Stimulated activated naive B cell treated with anti-CD40 and anti-IgM and Interleukin-4, amounts not matched to agents 10 μg/mL and 1 μg/mL and 100 μg/mL, for 72 hours (primary cell): ENCODE data around the gene SUPT4H1.
A peak's percentile ranks its signal among the peaks of the same experiment; 100 is the strongest.

Source experiments
- ATAC-seq, 2 donors: fragments of 150-1000 bp; cut with Tn5 transposase; replicated peaks; 2 replicates each; pipeline ENCODE4 v1.10.0; 2021; ENCODE audit warnings: moderate library complexity in 1 of 2
- DNase-seq: peaks from one replicate; pipeline ENCODE4 v3.0.0; 2021
- H3K27ac Mint-ChIP-seq: one replicate; pipeline ENCODE4 v1.8.0; 2022; ENCODE audit warnings: mild to moderate bottlenecking, mixed read lengths
- H3K27me3 Mint-ChIP-seq, 2 donors: one replicate each; pipeline ENCODE4 v1.8.0; 2022; ENCODE audit warnings: mixed read lengths in 2 of 2
- H3K36me3 Mint-ChIP-seq, 2 donors: one replicate each; pipeline ENCODE4 v1.8.0; 2022; ENCODE audit warnings: mixed read lengths in 2 of 2, mild to moderate bottlenecking in 1 of 2
- H3K4me1 Mint-ChIP-seq, 2 donors: one replicate each; pipeline ENCODE4 v1.8.0; 2022; ENCODE audit warnings: mixed read lengths in 2 of 2, mild to moderate bottlenecking in 1 of 2
- H3K4me3 Mint-ChIP-seq, 2 donors: one replicate each; pipeline ENCODE4 v1.8.0; 2022; ENCODE audit warnings: mild to moderate bottlenecking in 2 of 2, mixed read lengths in 2 of 2, moderate library complexity in 1 of 2
- H3K9me3 Mint-ChIP-seq, 2 donors: one replicate each; pipeline ENCODE4 v1.8.0; 2022; ENCODE audit warnings: mixed read lengths in 2 of 2, mild to moderate bottlenecking in 1 of 2

SUPT4H1 gene

GRCh38 chr17:58329035-58329809 lies 22.8 kb downstream of the SUPT4H1 start:
- peak; percentile 91 for DNase-seq

GRCh38 chr17:58328195-58329034 lies 23.6 kb downstream of the SUPT4H1 start, which contains the start of gene TSPOAP1:
Gene TSPOAP1, minus strand, starts transcription at chr17:58328795. Its CDS starts 875 bp downstream, at chr17:58327920.
- DNase-seq: peak; percentile 86
- H3K9me3 Mint-ChIP-seq: peaks cover 5 to 6% of the 10 kb centered on the region in 2 donors
- peaks cover 65 to 82% of the 10 kb centered on the region in 2 donors for H3K4me1 Mint-ChIP-seq

More at GRCh38 chr17:58329035-58329809, 22.8 kb downstream of the SUPT4H1 start:
- H3K27me3 Mint-ChIP-seq: peaks cover 16 to 39% of the 10 kb centered on the region in 2 donors
- H3K4me3 Mint-ChIP-seq: peak overlapping the region; percentile 81 to 100
- H3K27ac Mint-ChIP-seq: peak overlapping the region; percentile 100
- ATAC-seq: peak; percentile 41 to 51
- H3K36me3 Mint-ChIP-seq: peaks cover 45 to 62% of the 10 kb centered on the region in 2 donors
- H3K4me1 Mint-ChIP-seq: peaks cover 66 to 89% of the 10 kb centered on the region in 2 donors
- peaks cover 5 to 6% of the 10 kb centered on the region in 2 donors for H3K9me3 Mint-ChIP-seq

GRCh38 chr17:58327363-58328194 lies 24.4 kb downstream of the SUPT4H1 start:
- Mint-ChIP-seq H3K4me3 (peak overlapping the region; percentile 81 to 100), H3K4me1 (peaks cover 61 to 76% of the 10 kb centered on the region in 2 donors), H3K9me3 (peaks cover 5 to 6% of the 10 kb centered on the region in 2 donors), H3K27me3 (peaks cover 16 to 39% of the 10 kb centered on the region in 2 donors), H3K27ac (peak overlapping the region; percentile 100), H3K36me3 (peaks cover 40 to 55% of the 10 kb centered on the region in 2 donors)
- ATAC-seq: no peak
- DNase-seq: peak; percentile 55

More at GRCh38 chr17:58328195-58329034, 23.6 kb downstream of the SUPT4H1 start, which contains the start of gene TSPOAP1:
- Mint-ChIP-seq H3K27ac (peak within 1 kb of the TSS; percentile 100), H3K27me3 (peaks cover 16 to 39% of the 10 kb centered on the region in 2 donors), H3K4me3 (peak within 1 kb of the TSS; percentile 81 to 100), H3K36me3 (peaks cover 45 to 62% of the 10 kb centered on the region in 2 donors)
- peak; percentile 8 to 10 for ATAC-seq

- H3K4me3 Mint-ChIP-seq: peak overlapping the region; percentile 58 to 100
- peaks cover 0 to 2% of the 10 kb centered on the region in 2 donors for H3K9me3 Mint-ChIP-seq
- DNase-seq (peak; percentile 15), ATAC-seq (no peak)
- peaks cover 9 to 33% of the 10 kb centered on the region in 2 donors for H3K27me3 Mint-ChIP-seq
- H3K4me1 Mint-ChIP-seq: peaks cover 56 to 69% of the 10 kb centered on the region in 2 donors
- peak overlapping the region; percentile 100 for H3K27ac Mint-ChIP-seq
- H3K36me3 Mint-ChIP-seq: peaks cover 37 to 48% of the 10 kb centered on the region in 2 donors
Observed at GRCh38 chr17:58326609-58327362, 25.2 kb downstream of the SUPT4H1 start.

- H3K36me3 Mint-ChIP-seq: peaks cover 29 to 40% of the 10 kb centered on the region in 2 donors
- no peaks in the 10 kb centered on the region for H3K9me3 Mint-ChIP-seq
- peaks cover 51 to 61% of the 10 kb centered on the region in 2 donors for H3K4me1 Mint-ChIP-seq
- peak; percentile 29 for DNase-seq
- ATAC-seq: no peak
- peak overlapping the region; percentile 100 for H3K27ac Mint-ChIP-seq
- peak overlapping the region; percentile 40 to 100 for H3K4me3 Mint-ChIP-seq
- peaks cover 2 to 26% of the 10 kb centered on the region in 2 donors for H3K27me3 Mint-ChIP-seq
Observed at GRCh38 chr17:58325976-58326468, 26.0 kb downstream of the SUPT4H1 start.

GRCh38 chr17:58325289-58325726 lies 26.7 kb downstream of the SUPT4H1 start:
- peak; percentile 27 for DNase-seq

GRCh38 chr17:58324409-58325288 lies 27.4 kb downstream of the SUPT4H1 start:
- Mint-ChIP-seq H3K27ac (peak overlapping the region; percentile 100), H3K27me3 (peaks cover 0 to 20% of the 10 kb centered on the region in 2 donors), H3K36me3 (peaks cover 17 to 28% of the 10 kb centered on the region in 2 donors), H3K9me3 (no peaks in the 10 kb centered on the region), H3K4me1 (peaks cover 42 to 48% of the 10 kb centered on the region in 2 donors), H3K4me3 (peak overlapping the region; percentile 68 to 73)
- ATAC-seq: no peak
- peak; percentile 43 for DNase-seq

More at GRCh38 chr17:58325289-58325726, 26.7 kb downstream of the SUPT4H1 start:
- H3K4me1 Mint-ChIP-seq: peaks cover 47 to 54% of the 10 kb centered on the region in 2 donors
- H3K27ac Mint-ChIP-seq: peak overlapping the region; percentile 100
- peaks cover 22 to 33% of the 10 kb centered on the region in 2 donors for H3K36me3 Mint-ChIP-seq
- H3K4me3 Mint-ChIP-seq: peak overlapping the region; percentile 68 to 73
- peaks cover 0 to 21% of the 10 kb centered on the region in 2 donors for H3K27me3 Mint-ChIP-seq
- no peak for ATAC-seq
- no peaks in the 10 kb centered on the region for H3K9me3 Mint-ChIP-seq

GRCh38 chr17:58324056-58324408 lies 28.0 kb downstream of the SUPT4H1 start:
- Mint-ChIP-seq H3K4me1 (peaks cover 37 to 42% of the 10 kb centered on the region in 2 donors), H3K9me3 (no peaks in the 10 kb centered on the region), H3K27me3 (peaks cover 0 to 20% of the 10 kb centered on the region in 2 donors), H3K4me3 (no peak overlapping the region), H3K36me3 (peaks cover 12 to 22% of the 10 kb centered on the region in 2 donors), H3K27ac (peak overlapping the region; percentile 57)
- no peak for DNase-seq
- ATAC-seq: no peak

GRCh38 chr17:58323366-58324055 lies 28.5 kb downstream of the SUPT4H1 start:
- no peak for DNase-seq
- H3K4me3 Mint-ChIP-seq: no peak overlapping the region
- H3K36me3 Mint-ChIP-seq: peaks cover 9 to 18% of the 10 kb centered on the region in 2 donors
- H3K27ac Mint-ChIP-seq: peak overlapping the region; percentile 57
- peaks cover 0 to 20% of the 10 kb centered on the region in 2 donors for H3K27me3 Mint-ChIP-seq
- no peak for ATAC-seq
- H3K4me1 Mint-ChIP-seq: peaks cover 32 to 37% of the 10 kb centered on the region in 2 donors
- H3K9me3 Mint-ChIP-seq: no peaks in the 10 kb centered on the region

- peaks cover 0 to 15% of the 10 kb centered on the region in 2 donors for H3K27me3 Mint-ChIP-seq
- peaks cover 30 to 36% of the 10 kb centered on the region in 2 donors for H3K4me1 Mint-ChIP-seq
- H3K4me3 Mint-ChIP-seq: no peak overlapping the region
- peak overlapping the region; percentile 81 for H3K27ac Mint-ChIP-seq
- no peak for ATAC-seq
- DNase-seq: no peak
- no peaks in the 10 kb centered on the region for H3K9me3 Mint-ChIP-seq
- H3K36me3 Mint-ChIP-seq: peaks cover 5 to 12% of the 10 kb centered on the region in 2 donors
Observed at GRCh38 chr17:58322581-58323185, 29.3 kb downstream of the SUPT4H1 start.
